ENCODE measurements around the gene PRKAR1B.

GRCh38 chr7:512146-512510, 215.0 kb downstream of the PRKAR1B start:
- TF ChIP-seq CTCF (IDR thresholded peaks at IDR 0.05) (no peak), POLR2AphosphoS5 (IDR thresholded peaks at IDR 0.05; ENCODE audit: low read depth, low read length) (no peak), TCF7L2 (IDR thresholded peaks at IDR 0.05; ENCODE audit: low read depth, low read length) (no peak), SIN3A (IDR thresholded peaks at IDR 0.05; ENCODE audit: borderline replicate concordance, insufficient read depth, low read depth, low read length) (no peak)
